Pancreas (tissue), 10 donors: Measurements from ENCODE around the gene PLD4. TPM values are rescaled to one million over a fixed set of nuclear protein-coding genes. Genes with fewer than 3 reads are reported as not detected.

ENCODE experiments used
- ATAC-seq, 4 donors: fragments of 200-7000 bp; cut with Tn5 transposase; one replicate each; pipeline versions ENCODE4 v1.8.0 to v1.9.1; 2020; ENCODE audit warnings: mild to moderate bottlenecking in 4 of 4, moderate library complexity in 4 of 4
- DNase-seq, 6 donors: peaks; one replicate each; pipeline ENCODE4 v3.0.0-alpha.2; 2020
- FAIRE-seq: peaks from 2 replicates; lab custom pipeline; 2012; peaks lifted over from hg19 to GRCh38; lab: Jason Lieb, UNC
- H3K27ac ChIP-seq, 4 donors: fragments of 200-600 bp; sonication (generic); 1 replicate in 3 of 4; 2 replicates in 1 of 4; pipeline versions ENCODE4 v1.5.0 to v1.8.0; 2020
- H3K27me3 ChIP-seq, 4 donors: fragments of 200-600 bp; one replicate each; pipeline ENCODE4 v1.8.0; 2021
- H3K36me3 ChIP-seq, 3 donors: fragments of 200-600 bp; sonication (generic) in 1 of 3; one replicate each; pipeline versions ENCODE4 v1.5.0 to v1.8.0; 2020 to 2021
- H3K4me1 ChIP-seq, 3 donors: fragments of 200-600 bp; one replicate each; pipeline ENCODE4 v1.8.0; 2021
- H3K4me3 ChIP-seq, 4 donors: fragments of 200-600 bp; sonication (generic) in 2 of 4; one replicate each; pipeline versions ENCODE4 v1.5.0 to v1.8.0; 2020 to 2021
- H3K9me3 ChIP-seq, 4 donors: fragments of 200-600 bp; one replicate each; pipeline ENCODE4 v1.8.0; 2021
- WGBS, 2 donors: extraction: QIAGEN DNeasy Blood & Tissue Kit; methylation state at CpG; one replicate each; pipeline ENCODE4 v1.1.7; 2013; 5-methylcytosine and 5-hydroxymethylcytosine counted together
- intact Hi-C, 3 donors: fragments of 100-400 bp; cut with DNase I; formaldehyde crosslinking; loops; one replicate each; pipeline versions ENCODE4 v1.11.1 to v1.14.2; 2022
- polyA plus RNA-seq, 2 donors: library from polyadenylated mRNA; stranded (reverse); fragments of 200-250 nt; gene quantifications; one replicate each; pipeline ENCODE4 v1.2.3, GENCODE V29; 2013
- total RNA-seq, 6 donors: library from RNA; stranded (reverse); fragmentation: NEBNext Ultra II Directional in 4 of 6; extraction: Animal tissue kit (Norgen Biotek cat#: 25700) in 4 of 6; gene quantifications; one replicate each; pipeline versions ENCODE4 v1.2.1 to v1.2.4, GENCODE V29; 2021 to 2023
- TF ChIP-seq, protein P1 (sequence below), 4 donors: fragments of 200-600 bp; sonication (generic) in 3 of 4; IDR thresholded peaks; one replicate each; pipeline versions ENCODE4 v1.5.0 to v1.8.0; 2021; ENCODE audit warnings: antibody characterized with exemption in 4 of 4
- donor health status: healthy with polysubstance abuse.
- donor health status: DM: no; HTN: no; CAD: no; lungs with moderate emphysema.
- donor health status: DM: no; HTN: no; CAD: no.
- donor health status: control.
- donor health status: control.
- donor health status: Bipolar disorder and iron deficiency.
- donor health status: DM: yes; HTN: yes; CAD: no.
- donor health status: DM: no; HTN: no; CAD: no.
- donor health status: DM: no; HTN: no; CAD: no.
- donor health status: DM: yes; HTN: yes; CAD: no.

Gene PLD4
- total and polyA plus RNA-seq, 8 donors: 0.19 to 12.5 (median 0.52) TPM

DNA sequence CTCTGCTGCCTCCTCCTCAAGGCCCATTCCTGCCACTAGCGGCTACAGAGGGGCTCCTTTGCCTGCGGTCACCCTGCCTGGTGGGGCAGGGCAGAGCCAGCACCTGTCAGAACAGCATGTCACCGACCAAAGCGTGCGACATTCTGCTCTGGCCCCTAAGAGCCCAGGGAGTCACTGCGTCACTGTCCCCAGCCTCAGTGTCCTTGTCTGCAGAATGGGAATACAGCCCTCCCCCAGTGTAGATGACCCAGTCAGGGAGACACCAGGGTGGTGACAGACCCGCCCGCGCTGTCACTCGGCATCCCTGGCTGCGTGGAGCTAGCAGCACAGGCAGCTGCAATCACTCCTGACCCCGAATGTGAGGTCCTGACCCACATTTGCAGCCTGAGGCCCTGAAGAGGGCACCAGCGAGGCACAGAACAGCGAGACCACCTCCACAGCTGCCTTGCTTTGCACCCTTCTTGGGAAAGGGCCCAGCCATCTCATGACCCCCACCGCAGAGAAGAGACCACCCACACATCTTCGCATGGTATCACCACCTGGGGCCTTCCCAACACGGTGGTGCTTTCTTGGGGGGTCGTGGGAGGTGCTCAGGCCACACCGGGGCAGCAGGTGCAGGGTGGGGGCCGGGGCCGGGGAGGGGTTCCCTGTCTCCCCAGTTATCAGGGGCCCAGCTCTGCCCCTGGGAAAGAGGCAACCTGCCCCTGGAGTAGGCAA lies 51.0 kb downstream of the PLD4 start:
- ATAC-seq: no peak
- Histone ChIP-seq H3K4me1 (peaks cover 25 to 54% (median 25%) of the 10 kb centered on the region in 3 donors), H3K27ac (no peak overlapping the region), H3K9me3 (no peaks in the 10 kb centered on the region), H3K4me3 (no peak overlapping the region), H3K36me3 (no peaks in the 10 kb centered on the region), H3K27me3 (no peaks in the 10 kb centered on the region)
- TF ChIP-seq, protein P1, sequence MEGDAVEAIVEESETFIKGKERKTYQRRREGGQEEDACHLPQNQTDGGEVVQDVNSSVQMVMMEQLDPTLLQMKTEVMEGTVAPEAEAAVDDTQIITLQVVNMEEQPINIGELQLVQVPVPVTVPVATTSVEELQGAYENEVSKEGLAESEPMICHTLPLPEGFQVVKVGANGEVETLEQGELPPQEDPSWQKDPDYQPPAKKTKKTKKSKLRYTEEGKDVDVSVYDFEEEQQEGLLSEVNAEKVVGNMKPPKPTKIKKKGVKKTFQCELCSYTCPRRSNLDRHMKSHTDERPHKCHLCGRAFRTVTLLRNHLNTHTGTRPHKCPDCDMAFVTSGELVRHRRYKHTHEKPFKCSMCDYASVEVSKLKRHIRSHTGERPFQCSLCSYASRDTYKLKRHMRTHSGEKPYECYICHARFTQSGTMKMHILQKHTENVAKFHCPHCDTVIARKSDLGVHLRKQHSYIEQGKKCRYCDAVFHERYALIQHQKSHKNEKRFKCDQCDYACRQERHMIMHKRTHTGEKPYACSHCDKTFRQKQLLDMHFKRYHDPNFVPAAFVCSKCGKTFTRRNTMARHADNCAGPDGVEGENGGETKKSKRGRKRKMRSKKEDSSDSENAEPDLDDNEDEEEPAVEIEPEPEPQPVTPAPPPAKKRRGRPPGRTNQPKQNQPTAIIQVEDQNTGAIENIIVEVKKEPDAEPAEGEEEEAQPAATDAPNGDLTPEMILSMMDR (IDR thresholded peaks at IDR 0.05): no peak
- peak in 3 of 6 donors; percentile 28 to 67 (median 56) for DNase-seq
- intact Hi-C loops: loop anchor here in 2 of 3 donors (2.0 to 5.0 kb wide), 2 partner anchors 69 to 72 kb away; no protein-coding TSS in a partner anchor
- no peak for FAIRE-seq
- WGBS, 2 donors: 52 to 55% methylated on average over 21 of the region's 21 CpGs

DNA sequence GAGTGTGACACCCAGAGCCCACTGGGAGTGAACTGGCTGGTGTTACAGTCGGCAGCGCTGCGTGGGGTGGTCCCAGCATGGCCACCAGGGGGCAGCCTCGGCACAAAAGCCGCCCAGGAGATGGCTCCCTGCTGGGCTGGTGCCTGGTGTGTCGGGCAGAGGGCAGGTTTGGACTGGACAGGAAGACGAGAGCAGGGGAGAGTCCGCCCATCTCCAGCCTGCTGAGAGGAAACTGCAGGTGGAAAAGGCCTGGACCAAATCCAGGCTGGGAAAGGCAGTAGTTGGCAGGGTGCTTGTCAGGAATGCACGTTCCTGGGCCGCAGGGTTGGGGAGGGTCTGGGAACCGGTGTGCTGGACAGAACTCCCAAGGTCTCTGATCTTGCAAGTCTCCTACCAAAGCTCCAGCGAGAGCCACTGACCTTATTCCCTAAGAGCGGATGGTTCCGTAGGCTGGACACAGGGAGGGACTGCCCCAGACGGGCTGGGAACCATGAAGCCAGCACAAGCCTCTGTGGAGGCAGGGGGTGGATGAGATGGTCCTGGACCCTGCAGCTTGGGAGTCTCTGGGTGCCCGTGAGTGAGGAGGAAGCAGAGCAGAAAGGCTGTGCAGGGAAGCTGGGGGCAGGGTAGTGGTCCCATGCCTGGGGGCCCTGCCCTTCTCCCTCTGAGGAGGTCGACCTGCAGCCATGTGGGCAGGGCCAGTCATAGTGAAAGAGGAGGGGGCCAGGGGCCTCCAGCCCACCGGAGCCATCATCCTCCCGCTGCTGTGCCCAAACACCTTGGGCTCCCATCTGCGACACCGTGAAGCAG lies 51.7 kb downstream of the PLD4 start:
- TF ChIP-seq, protein P1 (IDR thresholded peaks at IDR 0.05): peak; percentile 82 to 95 (median 88)
- intact Hi-C loops: loop anchor here in 1 of 3 donors (5.0 kb wide), 1 partner anchor 71 kb away; no protein-coding TSS in a partner anchor
- DNase-seq (peak; percentile 78 to 96 (median 91)), ATAC-seq (peak; percentile 67 to 72 (median 69)), FAIRE-seq (no peak)
- Histone ChIP-seq H3K4me1 (peaks cover 25 to 56% (median 25%) of the 10 kb centered on the region in 3 donors), H3K4me3 (no peak overlapping the region), H3K27ac (no peak overlapping the region), H3K9me3 (no peaks in the 10 kb centered on the region), H3K27me3 (no peaks in the 10 kb centered on the region), H3K36me3 (no peaks in the 10 kb centered on the region)
- 33 to 37% methylated on average over 17 to 21 of the region's 21 CpGs for WGBS, 2 donors

DNA sequence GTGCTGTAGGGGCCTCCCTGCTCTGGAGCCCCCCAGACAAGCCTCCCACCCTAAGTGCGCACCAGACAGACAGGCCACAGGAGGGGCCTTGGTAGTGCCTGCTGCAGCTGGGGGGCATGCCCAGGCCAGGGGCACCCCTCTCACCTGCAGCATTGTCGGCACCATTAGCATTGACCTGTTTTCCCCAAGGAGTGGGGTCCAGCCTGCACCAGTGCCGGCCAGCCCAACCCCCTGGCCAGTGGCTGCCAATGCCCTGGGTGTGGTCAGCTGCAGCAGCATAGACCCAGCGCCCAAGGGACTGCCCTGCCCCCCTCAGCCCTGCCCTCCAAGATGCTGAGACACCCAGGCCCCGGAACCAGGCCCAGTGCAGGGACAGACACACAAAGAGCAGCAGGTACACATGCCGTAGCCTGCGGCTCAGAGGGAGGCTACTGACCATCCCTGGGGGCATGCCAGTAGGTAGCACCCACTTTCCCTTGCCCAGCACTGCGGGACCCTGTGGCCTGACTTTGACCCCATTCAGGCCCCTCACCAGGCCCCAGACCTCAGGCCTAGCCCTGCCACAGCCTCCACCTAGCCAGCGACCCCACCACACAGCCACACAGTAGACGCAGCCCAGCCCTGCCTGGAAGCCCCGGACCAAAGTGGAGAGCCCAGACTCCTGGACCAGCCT lies 52.5 kb downstream of the PLD4 start:
- ATAC-seq (no peak), DNase-seq (peak in 2 of 6 donors; percentile 20 to 82), FAIRE-seq (no peak)
- no peaks in the 10 kb centered on the region for H3K36me3 ChIP-seq
- peaks cover 25 to 56% (median 25%) of the 10 kb centered on the region in 3 donors for H3K4me1 ChIP-seq
- TF ChIP-seq, protein P1 (IDR thresholded peaks at IDR 0.05): no peak
- peak overlapping the region in 2 of 4 donors; percentile 39 to 57 for H3K4me3 ChIP-seq
- H3K9me3 ChIP-seq: no peaks in the 10 kb centered on the region
- H3K27ac ChIP-seq: no peak overlapping the region
- WGBS, 2 donors: 71 to 72% methylated on average over 11 of the region's 11 CpGs
- intact Hi-C loops: loop anchor here in 1 of 3 donors (5.0 kb wide), 1 partner anchor 70 kb away; no protein-coding TSS in a partner anchor
- no peaks in the 10 kb centered on the region for H3K27me3 ChIP-seq

DNA sequence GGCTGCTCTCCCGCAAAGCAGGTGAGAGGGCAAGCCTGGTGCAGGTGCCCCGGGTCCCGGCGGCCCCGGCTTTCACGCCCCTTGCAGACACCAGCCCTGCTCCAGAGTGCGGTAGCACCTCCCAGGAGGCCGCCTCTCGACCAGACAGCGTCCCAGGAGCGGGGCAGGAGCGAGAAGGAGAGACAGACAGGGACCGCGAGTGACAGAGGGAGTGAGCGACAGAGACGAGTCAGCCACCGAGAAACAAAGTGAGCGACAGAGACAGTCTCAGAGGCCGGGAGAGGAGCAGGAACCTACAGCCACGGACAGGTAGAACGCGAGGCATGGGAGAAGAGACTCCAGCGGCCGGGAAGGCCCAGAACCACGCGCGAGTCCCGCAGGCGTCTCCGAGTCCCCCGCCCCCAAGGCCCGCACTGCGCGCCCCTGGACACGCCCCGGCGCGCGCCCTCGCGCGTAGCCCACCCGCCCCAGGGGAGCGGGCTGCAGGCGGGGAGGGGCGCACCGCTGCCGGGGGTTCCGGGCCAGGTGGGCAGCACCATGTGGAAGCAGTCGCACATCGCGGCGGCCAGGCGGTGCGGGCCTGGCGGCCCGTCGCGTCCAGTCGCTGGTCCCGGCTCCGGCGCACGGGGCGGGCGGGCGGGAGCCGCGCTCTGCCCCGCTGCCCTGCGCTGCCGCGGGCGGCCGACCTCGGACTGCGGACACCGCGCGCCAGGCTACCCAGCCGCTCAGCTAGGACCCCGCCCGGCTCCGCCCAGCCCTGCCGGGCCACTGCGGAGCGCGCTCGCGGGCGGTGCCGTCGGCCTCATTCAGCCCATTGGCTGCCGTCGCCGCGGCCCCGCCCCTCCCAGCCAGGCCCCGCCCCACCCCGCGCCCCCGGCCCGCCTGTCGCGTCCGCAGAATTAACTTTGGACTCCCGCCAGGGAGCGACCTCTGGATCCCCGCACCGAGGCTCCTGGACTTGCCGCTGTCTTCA lies 53.3 kb downstream of the PLD4 start, which contains the start of gene AHNAK2:
Gene AHNAK2 (minus strand): TSS at position 694 of the 973 bp plus-strand sequence. CDS start 137 bp downstream, at position 557.
- Histone ChIP-seq H3K4me1 (peaks cover 18 to 48% (median 18%) of the 10 kb centered on the region in 3 donors), H3K4me3 (peak within 1 kb of the TSS; percentile 1 to 57 (median 38)), H3K27me3 (no peaks in the 10 kb centered on the region), H3K27ac (peak within 1 kb of the TSS in 1 of 4 donors; percentile 73), H3K9me3 (no peaks in the 10 kb centered on the region), H3K36me3 (no peaks in the 10 kb centered on the region)
- DNase-seq (peak; percentile 67 to 89 (median 80)), ATAC-seq (peak; percentile 55 to 77 (median 66)), FAIRE-seq (no peak)
- TF ChIP-seq, protein P1 (IDR thresholded peaks at IDR 0.05): no peak
- intact Hi-C loops: loop anchor here in 1 of 3 donors (5.0 kb wide), 1 partner anchor 69 kb away; no protein-coding TSS in a partner anchor
- WGBS, 2 donors: 2 to 3% methylated on average over 52 to 111 of the region's 111 CpGs
